ENCODE data around the gene HEG1.

HEG1 gene

DNA sequence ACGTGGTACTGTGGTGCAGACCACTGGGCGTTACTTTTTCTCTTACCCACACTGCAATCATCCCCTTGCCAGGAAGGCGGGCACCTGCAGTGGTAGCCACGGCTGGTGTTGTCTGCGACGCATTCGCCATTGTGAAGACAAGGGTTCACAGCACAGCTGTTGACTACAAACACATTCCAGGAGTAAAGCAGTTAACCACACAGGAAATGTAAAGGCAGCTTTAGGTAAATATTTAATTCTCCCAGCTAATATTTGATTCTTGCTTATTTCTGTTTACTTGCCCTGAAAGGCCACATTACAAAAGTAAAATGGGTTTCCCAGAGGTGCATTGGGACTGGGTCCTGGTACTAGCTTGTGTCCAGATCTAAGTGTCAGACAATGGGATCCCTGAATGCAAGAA, 45.4 kb downstream of the HEG1 start:
- no peak overlapping the region for H3K4me3 ChIP-seq (replicated peaks; ENCODE audit: low read depth, low read length)
- TF ChIP-seq, protein P1, sequence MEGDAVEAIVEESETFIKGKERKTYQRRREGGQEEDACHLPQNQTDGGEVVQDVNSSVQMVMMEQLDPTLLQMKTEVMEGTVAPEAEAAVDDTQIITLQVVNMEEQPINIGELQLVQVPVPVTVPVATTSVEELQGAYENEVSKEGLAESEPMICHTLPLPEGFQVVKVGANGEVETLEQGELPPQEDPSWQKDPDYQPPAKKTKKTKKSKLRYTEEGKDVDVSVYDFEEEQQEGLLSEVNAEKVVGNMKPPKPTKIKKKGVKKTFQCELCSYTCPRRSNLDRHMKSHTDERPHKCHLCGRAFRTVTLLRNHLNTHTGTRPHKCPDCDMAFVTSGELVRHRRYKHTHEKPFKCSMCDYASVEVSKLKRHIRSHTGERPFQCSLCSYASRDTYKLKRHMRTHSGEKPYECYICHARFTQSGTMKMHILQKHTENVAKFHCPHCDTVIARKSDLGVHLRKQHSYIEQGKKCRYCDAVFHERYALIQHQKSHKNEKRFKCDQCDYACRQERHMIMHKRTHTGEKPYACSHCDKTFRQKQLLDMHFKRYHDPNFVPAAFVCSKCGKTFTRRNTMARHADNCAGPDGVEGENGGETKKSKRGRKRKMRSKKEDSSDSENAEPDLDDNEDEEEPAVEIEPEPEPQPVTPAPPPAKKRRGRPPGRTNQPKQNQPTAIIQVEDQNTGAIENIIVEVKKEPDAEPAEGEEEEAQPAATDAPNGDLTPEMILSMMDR (IDR thresholded peaks at IDR 0.05; ENCODE audit: low read length, missing control alignments) = no peak
- no peak for DNase-seq (ENCODE audit: low read depth)

DNA sequence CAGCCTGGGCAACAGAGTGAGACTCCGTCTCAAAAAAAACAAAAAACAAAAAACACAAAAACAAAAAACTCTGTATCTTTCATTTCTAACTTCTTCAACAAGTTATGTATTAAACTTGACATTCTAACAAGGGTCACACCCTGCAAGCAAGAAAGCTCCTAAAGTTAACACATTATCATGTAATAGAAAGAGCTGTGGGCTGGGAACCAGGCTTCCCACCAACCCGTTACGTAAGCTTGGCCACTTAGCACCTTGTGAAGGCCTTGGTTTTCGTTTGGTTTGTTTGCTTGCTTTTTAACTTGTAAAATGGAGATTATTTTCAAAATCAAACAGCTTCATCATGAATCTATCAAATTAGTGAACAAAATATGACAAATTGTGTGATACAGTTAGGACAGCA, 47.0 kb downstream of the HEG1 start:
- no peak for DNase-seq (ENCODE audit: low read depth)
- TF ChIP-seq, protein P1 (IDR thresholded peaks at IDR 0.05; ENCODE audit: low read length, missing control alignments) = no peak

DNA sequence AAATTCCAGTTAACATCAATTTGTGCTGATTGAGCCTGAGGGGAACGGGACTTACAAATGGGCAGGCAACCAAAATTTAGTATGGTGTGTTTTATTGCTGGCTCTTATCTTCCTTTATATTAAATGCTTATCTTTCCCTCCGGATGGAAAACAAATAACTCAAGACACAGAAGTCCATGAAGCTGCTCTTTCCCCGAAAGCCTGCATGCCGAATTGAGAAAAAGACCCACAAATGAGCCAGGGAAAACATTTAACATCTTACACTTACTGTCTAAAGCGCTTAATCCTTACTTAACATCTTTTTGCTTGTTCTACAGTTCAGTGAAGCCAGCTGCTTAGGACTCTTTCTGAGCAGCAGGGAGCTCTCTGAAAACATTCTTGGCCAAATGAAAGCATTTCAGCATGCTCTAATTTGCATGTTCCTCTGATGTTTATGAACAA, 49.5 kb downstream of the HEG1 start:
- TF ChIP-seq, protein P1 (IDR thresholded peaks at IDR 0.05; ENCODE audit: low read length, missing control alignments) = no peak
- no peak for DNase-seq (ENCODE audit: low read depth)
- H3K4me3 ChIP-seq (replicated peaks; ENCODE audit: low read depth, low read length) = no peak overlapping the region

More for the DNA sequence above, 47.0 kb downstream of the HEG1 start:
- no peak overlapping the region for H3K4me3 ChIP-seq (replicated peaks; ENCODE audit: low read depth, low read length)

DNA sequence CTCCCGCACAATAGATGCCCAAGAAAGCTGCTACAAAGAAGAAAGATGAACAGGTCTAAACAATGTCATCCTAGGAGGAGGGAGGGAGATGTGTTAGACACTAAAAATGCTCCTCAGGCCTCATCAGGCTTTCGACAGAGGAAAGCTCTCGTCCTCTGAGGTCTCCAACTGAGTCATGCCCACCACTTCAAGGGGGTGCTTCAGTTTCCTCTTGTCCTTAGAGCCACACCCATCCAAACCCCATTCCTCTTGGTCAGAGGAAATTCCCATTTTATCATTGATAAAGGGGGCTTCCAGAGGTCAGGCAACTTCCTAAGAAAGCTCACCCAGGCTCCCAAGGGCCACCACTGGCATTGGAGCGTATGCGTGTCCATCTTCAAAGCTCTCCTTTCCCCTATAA, 50.1 kb downstream of the HEG1 start:
- H3K4me3 ChIP-seq (replicated peaks; ENCODE audit: low read depth, low read length) = no peak overlapping the region
- DNase-seq (ENCODE audit: low read depth) = no peak
- TF ChIP-seq, protein P1 (IDR thresholded peaks at IDR 0.05; ENCODE audit: low read length, missing control alignments) = no peak

DNA sequence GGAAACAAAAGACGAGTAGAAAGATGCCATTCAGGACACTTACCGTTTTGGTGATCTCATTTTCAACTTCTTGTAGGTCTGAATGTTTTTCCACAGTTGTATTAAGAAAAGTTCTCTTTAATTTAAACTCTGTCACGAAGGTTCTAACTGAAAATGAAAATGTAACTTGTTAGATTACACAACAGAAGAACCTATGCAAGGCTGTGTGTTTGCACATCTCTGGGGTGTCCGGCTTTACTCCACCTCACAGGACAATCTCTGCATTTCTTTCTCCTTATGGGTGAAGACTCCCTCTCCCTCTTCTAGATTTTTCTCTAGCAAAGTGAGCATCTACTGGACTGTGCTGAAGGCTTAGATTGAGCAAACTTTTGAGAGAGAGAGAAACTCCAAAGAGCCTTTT, 50.6 kb downstream of the HEG1 start:
- H3K4me3 ChIP-seq (replicated peaks; ENCODE audit: low read depth, low read length) = no peak overlapping the region
- DNase-seq (ENCODE audit: low read depth) = no peak
- TF ChIP-seq, protein P1 (IDR thresholded peaks at IDR 0.05; ENCODE audit: low read length, missing control alignments) = no peak

DNA sequence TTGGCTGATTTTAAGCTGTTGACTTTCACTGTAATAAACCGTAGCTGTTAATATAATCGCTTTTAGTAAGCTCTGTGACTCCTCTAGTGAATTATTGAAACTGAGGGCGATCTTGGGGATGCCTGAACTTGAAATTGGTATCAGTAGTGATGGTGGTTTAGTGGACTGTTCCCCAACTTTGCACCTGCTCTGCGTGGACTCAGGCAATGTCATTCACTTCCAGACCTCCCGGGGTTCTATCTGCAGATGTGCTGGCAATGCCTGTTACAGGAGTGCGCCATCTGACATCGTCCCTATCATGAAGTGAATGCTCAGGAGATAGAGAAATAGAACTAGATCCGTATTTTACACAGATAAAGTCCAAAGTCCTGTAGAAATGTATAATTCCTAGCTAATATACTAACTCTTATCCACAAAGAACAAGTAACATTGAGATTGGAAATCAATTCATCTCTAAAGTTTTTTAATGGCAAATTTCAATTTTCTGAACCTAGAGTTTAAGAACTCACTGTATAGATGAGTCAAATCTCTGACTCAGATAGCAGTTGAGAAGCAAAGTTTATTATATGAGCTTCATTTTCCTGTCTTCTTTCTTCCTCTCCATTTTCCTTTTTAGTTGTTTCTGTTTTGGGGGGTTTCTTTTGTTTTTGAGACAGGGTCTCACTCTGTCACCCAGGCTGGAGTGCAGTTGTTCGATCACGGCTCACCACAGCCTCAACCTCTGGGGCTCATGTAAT, 51.8 kb downstream of the HEG1 start:
- TF ChIP-seq, protein P1 (IDR thresholded peaks at IDR 0.05; ENCODE audit: low read length, missing control alignments) = no peak
- no peak overlapping the region for H3K4me3 ChIP-seq (replicated peaks; ENCODE audit: low read depth, low read length)
- DNase-seq (ENCODE audit: low read depth) = no peak

DNA sequence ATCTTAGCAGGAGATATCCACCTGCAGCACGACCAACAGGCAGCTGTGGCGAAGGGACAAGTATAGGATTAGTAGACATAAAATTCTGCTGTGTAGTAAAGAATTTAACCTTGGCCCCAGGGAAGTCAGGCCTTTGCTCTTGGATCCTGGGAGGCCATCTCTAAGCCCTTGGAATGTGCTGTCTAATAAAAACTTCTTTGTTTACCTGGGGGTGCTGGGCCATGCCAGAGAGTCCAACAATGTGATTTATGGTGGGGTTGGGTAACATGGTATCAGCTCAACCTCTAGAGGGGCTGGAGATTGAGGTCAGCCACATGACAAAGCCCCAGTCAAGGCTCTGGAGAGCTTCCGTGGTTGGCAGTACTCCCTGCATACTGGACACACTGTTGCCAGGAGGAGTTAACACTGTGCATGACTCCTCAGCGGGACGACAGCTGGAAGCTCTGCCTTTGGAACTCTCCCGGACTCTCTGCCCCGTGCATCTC, 52.4 kb downstream of the HEG1 start:
- DNase-seq (ENCODE audit: low read depth) = peak; percentile 67
- H3K4me3 ChIP-seq (replicated peaks; ENCODE audit: low read depth, low read length) = no peak overlapping the region
- TF ChIP-seq, protein P1 (IDR thresholded peaks at IDR 0.05; ENCODE audit: low read length, missing control alignments) = no peak
